8988T (cell line): ENCODE measurements around the gene APMAP.

Experiments used
- DNase-seq: peaks from one replicate; pipeline ENCODE4 v3.0.0; 2011

APMAP gene

GRCh38 chr20:24992487-24993205 lies at the start of gene APMAP:
APMAP (minus strand) TSS chr20:24992751; CDS start chr20:24992688, 63 bp downstream.
- peak; percentile 86 for DNase-seq

GRCh38 chr20:25041813-25042530 lies 49.4 kb upstream of the APMAP start:
- no peak for DNase-seq

DNA sequence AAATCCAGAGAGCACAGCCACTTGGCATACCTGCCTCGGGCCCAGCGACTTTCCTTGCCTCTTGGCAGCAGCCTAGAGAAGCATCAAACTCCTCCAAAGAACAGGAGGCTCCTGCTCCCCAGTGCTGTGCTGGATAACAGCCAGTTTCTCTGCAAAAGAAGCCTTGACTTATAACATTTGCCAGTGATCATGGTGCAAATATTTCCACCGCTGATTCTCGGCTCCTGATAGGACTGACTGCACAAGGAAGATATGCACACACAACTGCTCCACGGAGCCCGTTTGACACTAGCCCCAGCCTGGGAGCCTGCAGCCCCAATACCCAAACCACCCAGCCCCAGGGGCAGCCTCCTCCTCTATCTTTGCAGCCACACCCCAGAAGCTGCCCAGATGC lies 47.9 kb upstream of the APMAP start:
- no peak for DNase-seq

DNA sequence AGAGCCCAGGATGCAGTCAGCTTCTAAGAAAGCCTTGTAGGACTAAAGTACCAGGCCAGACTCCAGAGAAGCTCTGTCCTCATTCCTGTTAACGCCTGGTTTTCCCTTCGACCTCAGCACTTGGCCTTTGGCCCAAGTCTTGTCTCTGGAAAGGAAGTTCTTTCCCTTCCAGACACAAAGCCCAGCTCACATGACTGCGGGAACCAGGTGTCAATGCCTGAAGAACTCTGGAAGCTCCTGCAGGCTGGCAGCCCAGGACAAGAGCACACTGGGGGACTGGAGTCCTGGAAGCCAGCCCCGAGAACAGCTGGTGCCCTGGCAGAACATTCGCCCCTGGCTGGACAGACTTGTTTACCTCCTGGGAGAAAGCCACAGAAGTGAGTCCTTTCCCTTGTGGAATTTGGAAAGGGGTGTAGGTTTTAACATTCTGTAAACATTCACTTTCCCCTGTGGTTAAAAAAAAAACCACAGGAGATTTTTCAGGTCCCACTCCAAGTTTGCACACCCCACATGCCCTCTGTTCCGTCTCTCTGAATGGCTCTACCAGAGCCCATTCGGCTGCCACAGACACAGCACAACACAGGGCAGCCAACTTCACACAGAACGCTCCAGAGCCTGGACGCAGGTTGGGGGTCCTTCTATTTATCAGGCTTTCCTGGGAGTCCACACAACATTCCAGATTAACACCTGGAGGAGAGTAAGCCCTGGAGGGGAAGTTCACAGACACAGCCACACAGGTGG lies 47.3 kb upstream of the APMAP start:
- DNase-seq, result no peak

GRCh38 chr20:25038591-25039015 lies 46.1 kb upstream of the APMAP start:
- no peak for DNase-seq

DNA sequence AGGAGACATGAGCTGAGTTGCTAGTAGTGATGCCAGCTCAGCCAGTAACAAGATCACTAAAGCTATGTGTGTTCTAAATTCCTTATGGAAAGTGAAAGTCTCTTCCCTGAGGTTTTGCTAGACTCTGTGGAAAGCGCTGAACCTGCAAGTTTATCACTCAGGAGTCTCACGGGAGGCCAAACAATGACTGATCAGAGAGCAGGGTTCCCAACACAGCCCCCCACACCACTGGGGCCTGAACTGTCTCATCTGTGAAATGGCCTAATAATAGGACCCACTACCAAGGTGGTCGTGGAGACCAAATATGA lies 45.5 kb upstream of the APMAP start:
- DNase-seq, result no peak

DNA sequence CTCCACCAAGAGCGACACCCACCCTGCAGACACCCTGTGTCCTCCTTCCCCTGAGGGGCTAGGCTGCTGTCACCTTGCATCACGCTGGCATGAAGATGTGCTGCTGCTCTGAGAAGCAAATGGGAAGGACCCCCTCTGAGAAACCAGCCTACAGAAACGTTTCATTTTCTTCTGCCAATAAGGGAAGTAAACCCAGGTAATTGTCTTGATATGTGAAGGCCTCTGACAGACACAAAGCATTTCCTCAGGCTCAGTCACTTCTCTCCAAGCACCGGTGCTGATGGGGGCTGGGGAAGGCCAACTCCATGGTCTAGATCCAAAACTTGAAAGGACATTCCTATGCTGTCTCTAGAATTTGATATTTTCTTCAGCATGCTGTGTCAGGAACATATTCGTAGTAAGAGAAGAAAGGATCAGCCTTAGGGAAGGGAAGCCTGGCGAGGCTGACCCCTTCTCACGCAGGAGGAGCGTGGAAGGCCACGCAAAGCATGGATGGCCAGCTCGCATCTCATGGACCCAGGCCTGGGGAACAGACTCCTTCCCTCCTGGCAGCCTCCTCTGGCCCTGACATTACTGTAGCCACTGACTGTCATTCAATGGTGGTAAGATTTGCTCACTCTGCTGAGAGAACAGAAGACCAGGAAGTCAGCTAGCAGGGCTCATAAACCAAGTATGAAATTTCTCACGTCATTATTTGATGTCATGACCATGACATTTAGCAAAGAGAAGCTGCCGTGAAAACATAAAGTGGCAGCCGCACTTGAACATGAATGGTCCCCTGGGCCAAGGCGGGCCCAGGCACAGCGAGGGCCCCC lies 44.9 kb upstream of the APMAP start:
- no peak for DNase-seq

DNA sequence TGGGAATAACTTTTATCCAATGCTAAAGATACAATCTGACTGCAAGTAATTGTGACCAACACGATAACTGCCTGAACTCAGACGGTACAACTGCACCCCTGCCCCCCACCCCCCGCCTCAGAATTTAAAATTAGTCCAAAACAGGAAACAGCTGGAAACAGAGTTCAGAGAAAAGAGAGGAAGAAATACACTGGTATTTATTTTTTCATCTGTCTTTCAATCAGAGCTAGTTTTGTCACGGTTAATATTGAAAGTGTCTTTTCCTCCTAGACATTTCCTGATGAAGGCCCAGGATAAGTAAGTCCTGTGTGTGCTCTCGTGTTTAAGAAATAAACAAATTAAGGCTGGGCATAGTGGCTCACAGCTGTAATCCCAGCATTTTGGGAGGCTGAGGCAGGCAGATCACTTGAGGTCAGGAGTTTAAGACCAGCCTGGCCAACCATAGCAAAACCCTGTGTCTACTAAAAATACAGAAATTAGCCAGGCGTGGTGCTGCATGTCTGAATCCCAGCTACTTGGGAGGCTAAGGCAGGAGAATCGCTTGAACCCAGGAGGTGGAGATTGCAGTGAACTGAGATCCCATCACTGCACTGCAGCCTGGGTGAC lies 43.9 kb upstream of the APMAP start:
- no peak for DNase-seq

DNA sequence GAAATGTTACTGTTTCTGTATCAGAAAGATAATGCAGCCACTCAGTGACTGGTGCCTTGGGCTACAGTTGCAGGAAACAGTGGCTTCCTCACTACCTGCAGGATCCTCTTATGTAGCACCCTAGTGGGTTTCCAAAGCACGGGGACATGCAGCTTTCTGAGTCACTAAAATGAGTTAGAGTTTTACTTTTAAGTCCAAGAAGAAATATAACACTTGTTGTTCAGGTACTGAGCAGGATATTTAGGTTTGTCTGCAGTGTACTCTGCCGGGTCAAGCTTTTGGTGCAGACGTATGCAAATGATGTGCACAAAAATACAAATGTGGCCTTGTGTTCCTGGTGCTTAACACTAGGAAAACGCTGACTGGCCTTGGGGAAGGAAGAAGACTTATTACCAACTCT lies 43.4 kb upstream of the APMAP start:
- no peak for DNase-seq

GRCh38 chr20:25033924-25034300 lies 41.4 kb upstream of the APMAP start:
- DNase-seq, result no peak

GRCh38 chr20:25033265-25033923 lies 40.8 kb upstream of the APMAP start:
- DNase-seq, result no peak

DNA sequence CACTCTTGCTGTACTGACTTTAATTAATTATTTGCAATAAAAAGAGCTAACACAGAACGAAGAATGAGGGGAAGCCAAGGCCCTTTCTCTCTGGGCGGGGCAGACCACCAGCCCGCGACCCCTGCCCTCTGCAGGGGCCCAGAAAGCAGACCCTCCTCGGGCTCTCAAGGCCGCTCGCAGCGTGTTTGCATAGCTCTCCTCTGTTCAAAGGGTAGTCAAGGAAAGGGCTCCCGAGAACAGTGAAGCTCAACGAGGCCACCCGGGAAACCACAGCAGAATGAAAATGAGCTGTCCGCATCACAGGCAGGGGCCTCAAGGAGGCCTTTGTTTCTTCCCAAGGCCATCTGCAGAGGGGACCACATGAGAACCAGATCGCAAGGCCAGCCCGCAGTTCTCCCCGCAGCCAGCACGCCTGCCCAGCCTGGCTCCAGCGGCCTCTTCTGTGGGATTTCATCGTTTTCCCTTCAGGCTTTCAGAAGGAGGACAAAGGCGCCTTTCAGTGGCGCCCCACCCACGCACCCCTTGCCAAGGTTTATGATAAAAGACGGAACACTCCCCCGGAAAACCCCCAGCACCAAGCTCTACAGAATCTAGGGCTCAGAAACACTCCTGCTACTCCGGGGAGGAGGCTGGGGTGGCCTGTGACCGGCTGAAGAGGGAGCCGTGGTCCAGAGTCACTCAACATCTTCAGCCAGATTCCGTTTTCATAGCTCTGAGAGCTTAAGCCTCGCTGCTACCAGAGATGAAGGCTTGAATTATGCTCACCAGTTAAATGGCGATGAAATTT lies 40.1 kb upstream of the APMAP start:
- DNase-seq, result no peak

DNA sequence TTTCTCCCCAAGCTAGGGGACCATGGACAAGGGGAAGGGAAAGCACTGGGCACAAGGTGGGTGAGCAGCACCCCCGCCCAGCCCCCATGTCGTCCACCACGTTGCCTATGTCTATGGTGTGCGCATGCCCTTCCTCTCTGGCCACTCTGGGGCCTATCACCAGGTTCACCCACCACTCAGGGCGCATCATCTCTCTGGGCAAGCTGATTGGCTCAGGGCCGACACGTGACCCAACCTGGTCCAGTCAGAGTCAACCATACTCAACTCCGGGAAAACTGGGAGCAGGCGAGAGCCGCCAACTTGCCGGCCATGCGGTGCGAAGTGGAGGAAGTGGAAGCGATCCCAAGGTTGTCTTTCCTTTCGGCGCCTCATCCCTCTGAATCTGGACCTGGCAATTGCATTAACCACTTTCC lies 39.5 kb upstream of the APMAP start:
- DNase-seq, result no peak

- DNase-seq, result no peak
Observed at GRCh38 chr20:25031241-25031640, 38.7 kb upstream of the APMAP start.

DNA sequence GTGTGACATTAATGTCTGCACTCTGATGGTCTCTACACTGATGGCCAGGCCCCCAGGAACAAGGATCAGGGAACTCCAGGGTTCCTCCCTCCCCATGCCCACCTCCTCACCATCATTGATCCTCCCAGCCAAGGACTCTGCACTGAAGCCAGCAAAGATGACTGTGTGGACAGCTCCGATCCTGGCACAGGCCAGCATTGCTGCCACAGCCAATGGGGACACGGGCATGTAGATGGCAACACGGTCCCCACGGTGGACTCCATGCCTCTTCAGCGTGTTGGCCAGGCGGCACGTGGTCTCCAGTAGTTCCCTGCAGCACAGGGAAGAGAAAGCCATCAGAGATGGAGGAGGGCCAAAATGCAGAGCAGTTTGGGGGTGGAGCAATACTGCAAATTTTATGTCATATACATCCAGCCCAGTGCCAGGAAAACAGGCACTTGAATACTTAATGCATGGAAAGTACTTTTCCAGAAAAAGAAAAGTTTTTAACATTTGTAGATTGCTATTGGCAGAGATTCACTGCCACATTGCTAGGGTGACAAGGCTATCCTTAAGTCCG lies 38.2 kb upstream of the APMAP start:
- DNase-seq, result no peak

DNA sequence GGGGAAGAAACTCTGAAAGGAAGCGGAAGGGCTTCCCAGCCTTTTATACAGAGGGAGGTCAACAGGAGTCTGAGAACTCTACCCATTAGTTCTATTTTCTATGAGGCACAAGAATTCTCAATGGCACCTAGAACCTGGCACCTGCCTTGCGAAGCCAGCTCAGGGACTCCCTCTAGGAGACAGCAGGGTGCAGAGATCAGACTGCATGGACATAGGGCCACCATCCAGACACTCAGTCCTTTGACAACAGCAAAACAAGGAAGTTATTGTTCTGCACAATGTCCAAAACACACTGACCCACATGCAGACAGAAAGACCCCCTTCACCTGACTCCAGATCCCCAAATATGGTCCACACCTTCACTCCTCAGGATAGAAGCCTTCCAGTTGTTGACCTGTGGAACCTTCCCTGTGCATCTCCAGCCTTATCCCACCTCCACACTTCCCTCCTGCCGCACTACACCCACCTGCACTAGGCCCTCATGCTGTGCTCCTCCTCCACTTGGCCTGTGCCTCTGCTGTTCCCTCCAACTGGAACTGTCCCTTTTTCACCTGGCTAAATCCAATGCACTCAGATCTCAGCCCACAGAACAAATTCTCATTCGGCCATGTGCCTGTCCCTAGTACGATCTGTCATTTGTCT lies 37.6 kb upstream of the APMAP start:
- no peak for DNase-seq

DNA sequence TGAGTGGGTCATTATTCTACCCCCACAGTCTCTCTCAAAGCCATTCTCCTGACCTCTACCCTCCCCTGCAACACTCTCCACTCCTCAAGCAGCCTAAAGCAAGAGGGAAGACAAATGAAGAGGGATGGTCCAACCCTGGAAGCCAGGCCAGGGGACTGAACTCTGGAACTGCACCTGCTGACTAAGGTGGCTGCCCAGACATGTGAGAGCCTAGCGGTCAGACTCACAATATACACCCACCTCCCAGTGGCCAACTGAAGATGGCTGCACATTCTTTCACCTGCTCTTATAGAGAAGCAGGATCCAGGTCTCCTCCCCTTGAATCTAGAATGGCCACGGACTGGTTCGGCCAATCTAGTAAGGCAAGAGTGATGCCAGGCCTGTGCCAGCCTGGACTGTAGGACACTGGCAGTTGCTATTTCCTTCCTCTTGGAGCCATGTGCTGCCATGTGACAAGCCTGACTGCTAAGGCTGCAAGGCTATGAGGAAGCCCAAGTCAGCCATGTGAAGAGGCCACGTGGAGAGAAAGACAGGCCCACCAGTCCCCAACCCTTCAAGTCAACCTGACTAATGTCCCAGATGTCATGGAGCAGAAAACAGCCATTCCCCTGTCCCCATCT lies 33.5 kb upstream of the APMAP start:
- no peak for DNase-seq

GRCh38 chr20:25025091-25025861 lies 32.7 kb upstream of the APMAP start:
- DNase-seq, result no peak

DNA sequence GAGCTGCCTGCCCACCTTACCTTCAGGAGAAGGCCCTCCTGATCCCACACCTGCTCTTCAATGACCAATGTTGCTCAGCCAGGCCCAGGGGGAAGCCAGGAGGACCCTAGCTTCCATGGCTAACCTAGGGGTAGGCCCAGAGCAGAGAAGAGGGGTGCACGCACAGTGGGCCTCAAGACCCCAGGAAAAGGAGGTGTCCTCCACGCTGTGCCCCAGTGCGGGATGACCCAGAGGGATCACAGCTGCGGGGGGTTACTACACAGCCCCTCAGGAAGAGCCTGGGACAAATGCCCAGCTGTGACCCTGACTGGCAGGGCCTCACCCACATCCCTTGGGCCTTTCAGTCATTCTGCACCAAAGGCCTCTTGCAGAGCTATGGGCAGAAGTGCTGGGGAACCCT lies 31.6 kb upstream of the APMAP start:
- DNase-seq, result no peak
